Activated T-cell treated with anti-CD3 and anti-CD28 coated beads, Interleukin-2, amount 50 U/mL, for 72 hours (primary cell): ENCODE measurements around the gene CAMK2N1. TPM values are rescaled to one million over a fixed set of nuclear protein-coding genes. Genes with fewer than 3 reads are reported as not detected.

Experiments used
- ATAC-seq, 2 donors: fragments of 150-1000 bp; cut with Tn5 transposase; replicated peaks in 1 of 2; 2 replicates each; pipeline ENCODE4 v1.10.0; 2021; ENCODE audit warnings: moderate library complexity in 2 of 2, mild to moderate bottlenecking in 1 of 2
- DNase-seq, 2 donors: peaks; one replicate each; pipeline ENCODE4 v3.0.0; 2021 to 2022; ENCODE audit warnings: mixed read lengths in 1 of 2
- H3K27ac Mint-ChIP-seq: one replicate; pipeline ENCODE4 v1.8.0; 2022; ENCODE audit warnings: mild to moderate bottlenecking, moderate library complexity, mixed read lengths
- H3K27me3 Mint-ChIP-seq: one replicate; pipeline ENCODE4 v1.8.0; 2022; ENCODE audit warnings: low read depth, mixed read lengths
- H3K36me3 Mint-ChIP-seq, 2 donors: one replicate each; pipeline ENCODE4 v1.8.0; 2022; ENCODE audit warnings: mixed read lengths in 2 of 2, mild to moderate bottlenecking in 1 of 2; ENCODE audit not compliant: insufficient read depth in 2 of 2
- H3K4me1 Mint-ChIP-seq: one replicate; pipeline ENCODE4 v1.8.0; 2022; ENCODE audit warnings: low read depth, mixed read lengths
- H3K4me3 Mint-ChIP-seq, 2 donors: one replicate each; pipeline ENCODE4 v1.8.0; 2022; ENCODE audit warnings: mild to moderate bottlenecking in 2 of 2, mixed read lengths in 2 of 2, moderate library complexity in 2 of 2
- H3K9me3 Mint-ChIP-seq, 2 donors: one replicate each; pipeline ENCODE4 v1.8.0; 2022; ENCODE audit warnings: mixed read lengths in 2 of 2
- total RNA-seq, 2 donors: library from RNA; stranded (reverse); gene quantifications; one replicate each; pipeline ENCODE4 v1.2.3, GENCODE V29; 2022

CAMK2N1 gene
- total RNA-seq, 2 donors from 2014 or later, result 1.2 to 3.0 TPM

DNA sequence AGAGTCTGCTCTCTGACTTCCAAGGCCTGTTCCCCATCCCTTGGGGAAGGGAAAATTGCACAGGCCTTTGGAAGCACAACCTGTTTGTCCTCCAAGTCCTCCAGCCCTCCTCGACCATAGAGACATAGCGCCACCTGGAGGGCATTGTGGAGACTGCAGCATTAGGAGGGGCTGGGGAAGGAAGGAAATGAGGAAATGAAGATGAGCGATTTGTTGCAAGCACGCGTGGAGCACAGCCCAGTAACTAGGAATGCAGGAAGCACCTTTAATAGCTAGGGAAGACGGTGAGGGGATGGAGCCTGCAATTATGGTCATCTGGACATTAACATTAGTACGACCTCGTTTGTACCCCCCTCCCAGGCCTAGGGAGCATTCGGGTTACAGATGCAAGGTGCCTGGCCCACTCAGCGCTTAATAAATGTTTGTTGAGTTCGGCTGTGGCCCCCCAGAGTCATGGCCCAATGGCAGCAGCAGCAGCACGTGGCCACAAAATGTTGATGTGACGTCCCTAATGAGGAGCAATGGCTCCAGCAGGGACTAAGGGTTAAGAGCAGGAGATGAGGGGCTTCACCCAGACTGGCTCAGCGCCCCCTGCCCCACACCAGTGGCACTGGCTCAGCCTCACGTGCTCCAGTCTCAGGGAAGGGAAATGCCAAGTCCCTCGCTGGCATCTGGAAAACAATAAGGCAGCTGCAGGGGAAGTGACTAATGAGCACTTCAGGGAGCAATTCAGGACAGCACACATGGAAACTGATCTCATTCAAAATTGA lies 8.0 kb upstream of the CAMK2N1 start:
- Mint-ChIP-seq H3K4me3 (no peak overlapping the region), H3K4me1 (no peaks in the 10 kb centered on the region), H3K9me3 (no peaks in the 10 kb centered on the region), H3K27me3 (peaks cover 28% of the 10 kb centered on the region), H3K36me3 (peaks cover 0 to 1% of the 10 kb centered on the region in 2 donors), H3K27ac (no peak overlapping the region)
- peak in 1 of 2 donors; percentile 48 for ATAC-seq
- peak; percentile 78 to 85 for DNase-seq

DNA sequence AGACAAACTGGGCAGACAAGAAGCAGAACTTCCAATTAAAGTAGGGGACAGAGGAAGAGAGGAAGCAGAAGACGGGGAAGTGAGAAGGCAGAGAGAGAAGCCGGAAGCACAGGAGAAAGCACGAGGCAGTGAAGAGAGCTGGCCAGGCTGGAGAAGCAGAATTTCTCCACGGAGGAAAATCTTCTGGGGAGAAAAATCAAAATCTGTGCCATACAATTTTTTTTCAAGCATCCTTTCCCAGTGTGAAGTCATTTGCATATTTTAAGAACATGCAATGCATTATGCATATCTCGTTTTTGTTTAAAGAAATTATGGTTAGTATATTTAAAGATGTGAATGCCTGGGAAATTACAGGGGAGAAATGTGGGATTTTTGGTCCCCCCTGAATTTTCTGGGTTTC lies 7.3 kb upstream of the CAMK2N1 start:
- Mint-ChIP-seq H3K4me3 (no peak overlapping the region), H3K27me3 (peaks cover 35% of the 10 kb centered on the region), H3K36me3 (peaks cover 0 to 1% of the 10 kb centered on the region in 2 donors), H3K4me1 (no peaks in the 10 kb centered on the region), H3K27ac (no peak overlapping the region), H3K9me3 (no peaks in the 10 kb centered on the region)
- ATAC-seq (no peak), DNase-seq (no peak)

DNA sequence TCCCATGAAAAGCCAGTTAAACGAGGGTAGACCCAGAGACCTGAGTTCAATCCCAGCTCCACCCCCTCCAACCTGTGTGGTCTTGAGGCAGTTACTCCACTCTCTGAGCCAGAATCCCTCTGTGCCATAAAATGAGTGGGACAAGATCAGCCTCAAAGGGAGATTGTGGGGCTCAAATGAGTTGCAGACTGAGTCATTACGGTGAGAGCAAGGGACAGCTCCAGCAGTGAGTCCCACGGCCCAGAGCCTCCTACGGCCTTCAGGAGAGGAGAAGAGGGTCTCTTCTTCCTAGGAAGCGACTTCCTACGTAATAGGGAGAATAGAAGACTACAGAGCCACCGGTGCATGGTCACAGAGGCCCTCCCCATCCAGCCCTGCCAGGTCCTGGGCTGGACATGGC lies 6.7 kb upstream of the CAMK2N1 start:
- H3K27ac Mint-ChIP-seq, result no peak overlapping the region
- H3K27me3 Mint-ChIP-seq, result peaks cover 41% of the 10 kb centered on the region
- DNase-seq (no peak), ATAC-seq (no peak)
- peaks cover 0 to 1% of the 10 kb centered on the region in 2 donors for H3K36me3 Mint-ChIP-seq
- no peaks in the 10 kb centered on the region for H3K4me1 Mint-ChIP-seq
- no peaks in the 10 kb centered on the region for H3K9me3 Mint-ChIP-seq
- H3K4me3 Mint-ChIP-seq, result no peak overlapping the region

DNA sequence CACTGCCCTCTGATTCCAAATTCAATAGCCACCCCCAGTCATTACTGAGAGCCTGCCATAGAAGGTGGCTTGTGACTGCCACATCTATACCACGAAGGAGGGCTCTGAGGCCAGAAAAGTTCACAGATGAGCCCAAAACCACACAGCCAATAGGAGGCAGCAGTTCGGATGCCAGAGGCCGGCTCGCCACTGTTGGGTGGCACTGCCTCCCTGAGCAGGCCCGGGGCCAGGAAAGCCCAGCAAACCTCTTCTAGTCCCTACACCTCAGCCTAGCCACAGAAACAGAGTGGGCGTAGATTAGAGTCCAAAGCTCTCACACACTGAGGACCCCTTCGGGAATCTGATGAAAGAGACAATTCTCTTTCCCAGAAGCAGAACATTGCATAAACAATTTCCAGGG lies 5.9 kb upstream of the CAMK2N1 start:
- H3K9me3 Mint-ChIP-seq, result no peaks in the 10 kb centered on the region
- peaks cover 50% of the 10 kb centered on the region for H3K27me3 Mint-ChIP-seq
- H3K4me1 Mint-ChIP-seq, result no peaks in the 10 kb centered on the region
- H3K4me3 Mint-ChIP-seq, result no peak overlapping the region
- DNase-seq (no peak), ATAC-seq (no peak)
- peaks cover 0 to 1% of the 10 kb centered on the region in 2 donors for H3K36me3 Mint-ChIP-seq
- H3K27ac Mint-ChIP-seq, result no peak overlapping the region

DNA sequence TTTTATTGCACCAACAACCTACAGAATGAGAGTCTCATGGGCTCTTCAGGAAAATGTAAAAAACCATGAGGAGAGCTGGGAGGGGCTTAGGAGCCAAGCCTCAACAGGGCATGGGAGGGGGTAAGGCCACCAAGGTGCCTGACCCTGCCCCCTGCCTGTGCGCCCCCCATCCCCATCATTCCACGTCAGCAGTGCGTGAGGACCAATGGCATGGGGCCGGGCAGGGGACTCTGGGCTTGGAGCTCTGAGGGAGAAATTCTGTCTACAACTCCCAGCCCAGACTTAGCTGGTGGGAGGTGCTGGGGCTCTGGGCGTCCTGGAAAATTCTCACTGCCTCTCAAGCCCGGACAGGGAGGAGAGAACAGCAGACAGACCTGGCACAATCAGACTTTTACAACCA lies 5.2 kb upstream of the CAMK2N1 start:
- Mint-ChIP-seq H3K9me3 (no peaks in the 10 kb centered on the region), H3K4me3 (no peak overlapping the region), H3K27me3 (peaks cover 51% of the 10 kb centered on the region), H3K36me3 (no peaks in the 10 kb centered on the region), H3K27ac (no peak overlapping the region), H3K4me1 (no peaks in the 10 kb centered on the region)
- ATAC-seq (no peak), DNase-seq (no peak)

DNA sequence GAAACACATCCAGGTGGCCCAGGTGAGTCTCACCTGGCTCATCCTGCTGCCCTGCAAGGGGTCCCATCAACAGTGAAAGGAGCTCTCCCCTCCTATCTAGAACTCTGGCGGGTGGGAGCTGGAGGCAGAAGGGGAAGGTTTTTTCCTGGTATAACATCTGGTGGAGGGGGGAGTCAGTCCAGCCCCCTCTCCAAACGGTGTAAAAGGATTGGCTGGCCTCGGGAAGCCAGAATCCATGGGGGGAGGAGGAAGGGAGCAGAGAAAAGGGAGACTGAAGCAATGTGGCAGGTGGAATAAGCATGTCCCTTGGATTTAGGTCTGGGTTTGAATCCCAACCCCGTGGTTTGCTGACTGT lies 1.2 kb upstream of the CAMK2N1 start:
- peak overlapping the region; percentile 54 to 68 for H3K4me3 Mint-ChIP-seq
- H3K9me3 Mint-ChIP-seq, result no peaks in the 10 kb centered on the region
- H3K27me3 Mint-ChIP-seq, result peaks cover 67% of the 10 kb centered on the region
- H3K36me3 Mint-ChIP-seq, result no peaks in the 10 kb centered on the region
- ATAC-seq (no peak), DNase-seq (no peak)
- no peak overlapping the region for H3K27ac Mint-ChIP-seq
- peaks cover 10% of the 10 kb centered on the region for H3K4me1 Mint-ChIP-seq

DNA sequence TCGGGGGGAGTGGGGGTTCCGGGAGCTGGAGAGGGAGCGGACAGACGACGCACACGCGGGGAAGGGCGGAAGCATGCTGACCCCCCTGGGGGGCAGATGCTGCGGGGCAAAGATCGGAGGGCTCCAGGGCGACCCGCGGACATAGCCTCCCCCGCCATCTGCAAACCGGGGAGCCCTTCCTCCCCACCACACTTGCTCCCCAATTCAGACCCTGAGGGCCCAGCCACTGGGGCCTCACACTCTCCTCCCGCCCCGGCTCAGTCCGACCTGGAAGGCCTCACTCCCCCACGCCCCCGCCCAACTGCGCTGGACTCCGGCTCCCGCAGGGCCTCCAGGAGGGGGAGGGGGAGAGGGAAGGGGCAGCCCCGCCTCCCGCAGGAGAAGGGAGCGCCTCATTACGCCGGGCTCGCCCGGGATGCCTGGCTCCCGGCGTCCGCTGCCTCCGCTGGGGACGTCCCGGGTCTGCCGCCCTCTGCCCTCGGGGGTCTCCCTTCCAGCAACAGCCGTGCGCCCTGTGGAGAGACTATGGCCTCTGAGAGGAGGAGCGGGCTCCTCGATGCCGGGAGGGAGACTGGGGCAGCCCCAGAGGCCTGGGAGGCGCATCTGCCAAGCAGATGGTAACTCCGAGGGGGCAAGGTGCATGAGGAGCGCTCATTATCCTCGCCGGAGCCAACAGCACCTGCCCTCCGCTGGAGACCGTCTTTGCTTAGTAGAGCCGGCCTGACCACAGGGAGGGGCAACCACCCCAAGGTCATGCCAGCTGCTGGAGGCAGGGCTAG lies 636 bp upstream of the CAMK2N1 start:
- no peak overlapping the region for H3K27ac Mint-ChIP-seq
- peak; percentile 18 to 21 for DNase-seq
- H3K36me3 Mint-ChIP-seq, result no peaks in the 10 kb centered on the region
- peak; percentile 7 to 11 for ATAC-seq
- H3K4me3 Mint-ChIP-seq, result peak overlapping the region; percentile 68 to 95
- H3K4me1 Mint-ChIP-seq, result peaks cover 10% of the 10 kb centered on the region
- H3K27me3 Mint-ChIP-seq, result peaks cover 72% of the 10 kb centered on the region
- no peaks in the 10 kb centered on the region for H3K9me3 Mint-ChIP-seq

DNA sequence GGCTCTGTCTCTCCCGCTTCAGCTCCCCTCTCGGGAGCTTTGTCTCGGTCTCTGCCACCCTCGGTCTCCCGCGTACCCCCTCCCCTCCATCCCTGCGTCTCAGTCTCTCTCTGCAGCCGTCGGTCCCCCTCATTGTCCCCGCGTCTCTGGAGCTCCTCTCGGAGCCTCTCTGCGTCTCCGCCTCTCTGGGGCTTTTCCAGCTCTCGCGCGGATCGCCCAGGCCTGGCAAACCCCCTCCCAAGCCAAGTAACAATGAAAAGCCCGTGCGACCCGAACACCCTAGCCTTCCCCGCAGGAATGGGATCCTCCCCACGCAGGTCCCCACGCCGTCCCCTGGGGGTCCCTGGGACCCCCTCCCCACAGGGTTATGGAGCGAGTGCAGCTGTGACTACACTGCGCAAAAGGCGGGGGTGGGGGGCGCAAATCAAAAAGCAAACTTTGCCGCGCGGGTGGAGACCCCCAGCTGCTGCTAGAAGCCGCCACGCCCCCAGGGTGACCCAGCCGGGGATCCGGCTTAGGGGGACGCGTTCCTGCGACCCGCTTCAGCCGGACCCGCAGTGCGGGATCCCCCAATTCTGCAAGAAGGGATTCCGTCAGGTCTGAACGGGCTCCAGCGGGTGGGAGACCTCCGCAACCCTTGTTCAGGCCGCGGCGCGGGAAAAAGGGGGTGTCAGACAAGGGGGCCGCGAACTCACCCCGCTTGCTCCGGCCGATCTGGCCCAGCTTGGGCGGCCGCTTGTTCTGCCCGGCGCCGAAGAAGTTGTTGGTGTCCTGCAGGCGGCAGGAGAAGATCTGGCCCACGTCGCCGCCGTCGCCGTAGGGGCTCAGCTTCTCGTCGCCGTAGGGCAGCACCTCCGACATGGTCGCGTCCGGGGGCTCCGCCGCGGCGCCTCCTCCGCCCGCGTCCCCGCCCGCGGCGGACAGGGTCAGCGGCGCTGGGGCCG lies 1.2 kb downstream of the CAMK2N1 start:
- no peak overlapping the region for H3K27ac Mint-ChIP-seq
- peak overlapping the region; percentile 73 to 80 for H3K4me3 Mint-ChIP-seq
- ATAC-seq (peak in 1 of 2 donors; percentile 3), DNase-seq (no peak)
- peaks cover 10% of the 10 kb centered on the region for H3K4me1 Mint-ChIP-seq
- no peaks in the 10 kb centered on the region for H3K36me3 Mint-ChIP-seq
- H3K9me3 Mint-ChIP-seq, result no peaks in the 10 kb centered on the region
- H3K27me3 Mint-ChIP-seq, result peaks cover 82% of the 10 kb centered on the region

DNA sequence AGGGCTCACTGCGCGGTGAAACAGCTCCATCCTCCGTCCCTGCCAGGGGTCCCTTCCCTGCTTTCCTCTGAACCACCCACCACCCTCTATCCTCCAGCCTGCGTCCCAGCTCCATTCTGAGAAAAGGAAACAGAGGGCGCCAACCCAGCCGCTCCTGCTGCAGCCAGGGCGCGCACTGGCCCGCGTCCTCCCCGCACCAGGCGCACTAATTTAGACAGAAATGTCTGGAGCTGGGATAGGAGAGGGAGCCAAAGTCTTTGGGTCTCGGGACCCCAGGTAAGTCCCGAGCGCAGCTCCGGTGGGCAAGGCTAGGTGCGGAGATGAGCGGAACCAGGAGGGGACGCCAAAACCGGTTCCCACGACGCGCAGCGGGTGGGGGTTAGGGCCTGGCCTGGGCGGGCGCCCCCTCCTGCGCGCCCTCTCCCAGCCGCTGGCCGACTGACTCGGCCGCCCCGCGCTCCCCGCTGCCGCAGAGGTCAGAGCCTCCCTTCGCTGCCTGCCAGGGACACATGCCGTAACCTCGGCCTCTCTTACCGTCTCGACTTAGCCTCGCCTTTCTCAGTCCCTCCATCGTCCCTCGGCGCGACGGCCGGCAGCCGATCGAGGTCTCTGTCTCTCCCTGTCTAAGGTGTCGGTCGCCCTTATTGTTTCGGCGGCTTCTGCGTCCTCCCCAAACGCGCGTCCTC lies 2.0 kb downstream of the CAMK2N1 start:
- Mint-ChIP-seq H3K4me3 (peak overlapping the region; percentile 73 to 80), H3K27ac (no peak overlapping the region), H3K27me3 (peaks cover 82% of the 10 kb centered on the region), H3K9me3 (no peaks in the 10 kb centered on the region), H3K4me1 (peaks cover 10% of the 10 kb centered on the region), H3K36me3 (no peaks in the 10 kb centered on the region)
- DNase-seq (peak; percentile 23 to 24), ATAC-seq (no peak)

DNA sequence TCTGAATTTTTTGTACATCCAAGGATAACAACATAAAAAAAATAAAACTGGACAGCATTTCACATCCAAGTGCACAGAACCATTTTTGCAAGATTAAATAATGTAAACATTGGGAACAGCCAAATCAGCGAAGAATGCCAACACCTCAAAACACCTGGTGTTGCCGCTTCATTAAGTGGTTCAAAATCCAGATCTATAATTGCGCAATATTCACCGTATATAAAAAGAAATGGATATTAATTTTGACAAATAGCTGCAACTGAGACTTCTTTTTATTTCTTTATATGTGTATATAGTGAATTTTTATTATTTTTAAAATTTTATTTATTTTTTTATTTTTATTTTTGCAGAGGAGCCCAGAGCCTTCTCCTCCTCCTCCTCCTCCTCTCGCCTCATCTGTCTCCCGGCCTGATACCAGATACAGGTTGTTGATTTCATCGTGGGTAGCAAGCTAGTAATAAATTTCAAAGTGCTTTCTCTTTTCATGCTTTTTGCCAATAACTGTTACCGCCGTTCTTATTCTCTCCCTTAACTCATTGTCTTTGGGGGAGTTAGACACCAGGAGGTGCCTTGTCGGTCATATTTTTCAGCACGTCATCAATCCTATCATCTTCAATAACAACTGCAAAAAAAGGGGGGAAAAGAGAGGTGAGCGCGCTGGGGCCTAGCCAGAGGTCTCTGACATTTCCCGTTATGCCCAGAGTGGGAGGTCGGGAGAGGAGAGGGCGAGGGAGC lies 2.7 kb downstream of the CAMK2N1 start:
- peaks cover 10% of the 10 kb centered on the region for H3K4me1 Mint-ChIP-seq
- H3K4me3 Mint-ChIP-seq, result peak overlapping the region; percentile 46 to 48
- DNase-seq, result no peak
- ATAC-seq, result no peak
- peaks cover 80% of the 10 kb centered on the region for H3K27me3 Mint-ChIP-seq
- peak overlapping the region; percentile 4 for H3K27ac Mint-ChIP-seq
- no peaks in the 10 kb centered on the region for H3K9me3 Mint-ChIP-seq
- no peaks in the 10 kb centered on the region for H3K36me3 Mint-ChIP-seq

DNA sequence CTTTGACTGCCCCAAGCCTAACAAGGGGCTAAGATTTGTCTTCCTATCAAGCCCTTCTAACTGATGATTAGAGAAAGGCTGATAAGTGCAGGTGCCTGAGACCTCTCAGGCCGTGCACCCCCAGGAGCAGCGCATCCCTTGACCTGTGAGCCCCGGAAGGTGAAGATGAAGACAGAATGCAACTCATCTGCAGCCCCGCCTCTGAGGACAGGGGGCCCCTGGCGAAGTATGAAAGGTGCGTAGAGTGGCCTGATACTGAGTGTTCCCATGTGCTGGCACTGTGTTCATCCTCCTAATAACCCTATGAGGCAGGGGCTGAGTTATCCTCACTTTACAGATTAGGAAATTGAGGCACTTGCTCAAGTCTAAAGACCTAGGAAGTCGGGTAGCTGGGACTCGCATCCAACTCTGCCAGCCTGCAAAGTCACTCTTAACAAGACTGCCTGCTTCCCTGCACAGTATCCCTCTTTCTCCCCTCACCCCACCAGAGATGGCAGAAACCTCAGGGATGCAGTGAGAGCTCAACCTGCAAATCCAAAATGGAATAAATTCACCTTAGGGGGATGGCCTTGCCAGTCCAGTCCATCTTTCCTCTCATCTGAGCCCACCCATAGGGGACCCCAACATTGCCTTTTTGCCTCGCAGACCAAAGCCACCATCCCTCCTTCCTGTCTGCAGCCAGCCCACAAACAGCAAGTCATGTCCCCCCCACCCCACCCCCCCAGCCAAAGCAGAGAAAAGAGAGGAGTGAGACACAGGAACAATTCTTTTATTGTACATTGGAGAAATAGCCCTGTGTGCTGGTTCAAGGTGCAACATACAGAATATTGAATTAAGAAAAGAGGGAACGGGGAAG lies 4.1 kb downstream of the CAMK2N1 start:
- ATAC-seq, result no peak
- Mint-ChIP-seq H3K9me3 (no peaks in the 10 kb centered on the region), H3K4me3 (no peak overlapping the region), H3K27ac (no peak overlapping the region), H3K4me1 (peaks cover 10% of the 10 kb centered on the region), H3K36me3 (no peaks in the 10 kb centered on the region), H3K27me3 (peaks cover 80% of the 10 kb centered on the region)
- no peak for DNase-seq
